GM19035 (cell line): Measurements from ENCODE around the gene SPRYD4.
"Not testable (repeated sequence)": the region's sequence is repeated elsewhere in the genome, so short reads cannot be mapped to it uniquely, and the experiment has no call there.

Experiments
- ATAC-seq: cut with Tn5 transposase; IDR thresholded peaks from one replicate; pipeline ENCODE4 v1.9.1; 2021; ENCODE audit not compliant: unreplicated experiment

Gene SPRYD4

DNA sequence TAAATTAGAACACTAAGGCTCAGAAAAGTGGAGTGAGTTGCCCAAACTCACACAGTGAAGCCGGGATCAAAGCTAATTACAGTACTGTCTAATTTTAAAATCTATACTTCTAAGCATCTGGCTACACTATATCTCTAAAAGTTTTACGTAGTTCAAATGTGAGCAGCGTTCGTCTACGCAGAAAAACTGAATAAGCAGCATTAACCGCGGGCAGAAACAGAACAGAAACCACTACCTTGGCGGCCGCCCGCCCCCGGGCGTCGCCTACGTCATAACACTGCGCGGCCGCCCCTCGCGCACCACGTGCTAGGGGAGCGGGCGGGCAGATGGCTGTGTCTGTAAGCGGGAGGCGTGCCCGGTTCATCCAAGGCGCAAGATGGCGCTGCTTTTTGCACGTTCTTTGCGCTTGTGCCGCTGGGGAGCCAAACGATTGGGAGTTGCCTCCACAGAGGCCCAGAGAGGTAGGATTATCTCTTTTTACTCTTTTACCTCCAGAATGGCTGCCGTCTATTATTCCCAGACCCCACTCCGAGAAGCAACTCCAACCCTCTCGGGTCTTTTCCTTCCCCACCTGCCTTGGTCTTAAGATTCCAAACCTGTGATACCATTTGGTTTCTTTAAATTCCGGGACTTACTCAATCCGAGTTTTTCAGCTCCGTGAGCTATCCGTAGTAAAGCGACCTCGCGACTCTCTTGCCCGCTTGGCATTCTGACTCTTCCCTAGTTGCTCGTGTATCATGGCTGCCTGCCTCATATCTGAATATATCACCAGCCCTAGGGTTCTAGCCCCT lies at the start of gene SPRYD4:
TSS of gene SPRYD4 (plus strand) at position 363 of the 791 bp plus-strand sequence. CDS start at position 377, 14 bp downstream.
- peak; percentile 90 for ATAC-seq

DNA sequence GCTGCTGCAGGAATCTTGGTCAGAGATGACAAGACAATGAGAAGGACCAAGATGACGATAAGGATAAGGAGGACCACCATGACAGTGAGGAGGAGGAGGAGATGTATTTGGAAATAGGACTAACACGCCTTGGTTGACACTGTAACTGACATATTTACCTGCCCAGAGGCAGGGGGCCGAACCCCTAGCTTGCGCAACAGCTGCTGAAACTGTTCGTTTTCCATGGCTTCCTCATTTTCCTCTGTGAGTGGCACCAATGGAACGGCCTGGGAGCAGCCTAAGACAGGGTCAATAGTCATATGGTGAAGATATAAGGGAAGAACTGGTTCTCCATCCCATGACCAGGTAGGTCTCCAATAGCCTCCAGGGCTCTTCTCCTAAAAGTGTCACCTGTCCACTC lies 48.0 kb upstream of the SPRYD4 start:
- no peak for ATAC-seq

DNA sequence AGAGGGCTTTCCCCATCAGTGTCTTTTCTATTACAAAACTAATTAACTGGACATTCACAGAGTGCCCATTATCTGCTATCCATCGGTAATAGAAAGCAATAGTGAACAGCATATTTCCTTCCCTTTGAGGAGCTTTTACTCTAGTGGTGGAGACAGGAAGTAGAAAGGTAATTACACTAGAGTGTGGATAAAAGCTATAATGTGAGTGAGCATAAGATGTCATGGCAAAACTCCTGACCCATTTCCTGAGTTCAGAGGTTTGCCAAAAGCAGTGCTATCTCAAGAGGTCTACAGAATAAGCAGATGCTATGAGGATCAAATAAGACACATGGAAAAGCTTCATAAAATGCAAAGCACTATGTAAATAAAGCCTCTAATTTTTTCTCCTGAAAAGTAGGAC lies 43.2 kb upstream of the SPRYD4 start:
- ATAC-seq, result no peak

DNA sequence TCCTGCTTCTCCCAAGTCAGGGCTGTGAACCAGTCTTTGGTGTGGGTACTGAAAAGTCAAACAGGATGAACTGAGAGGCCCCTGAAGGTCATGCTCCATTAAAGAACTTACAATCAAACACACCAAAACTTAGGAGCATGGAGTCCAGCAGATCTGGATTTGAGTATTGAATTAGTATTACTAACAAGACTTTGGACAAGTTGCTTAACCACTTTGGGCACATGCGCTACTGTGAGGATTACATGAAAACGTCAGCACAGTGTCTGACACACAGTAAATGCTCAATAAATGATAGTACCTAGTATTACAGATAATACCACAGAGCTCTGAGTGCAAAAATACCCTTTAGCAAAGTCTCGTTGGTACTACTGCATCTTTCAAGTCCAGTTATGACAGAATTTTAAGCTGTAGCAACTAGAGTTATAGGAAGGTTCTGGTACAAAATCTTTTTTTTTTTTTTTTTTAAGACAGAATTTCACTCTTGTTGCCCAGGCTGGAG lies 42.4 kb upstream of the SPRYD4 start:
- no peak for ATAC-seq

- no peak for ATAC-seq
Observed at GRCh38 chr12:56431288-56431687, 37.1 kb upstream of the SPRYD4 start.

GRCh38 chr12:56431850-56432249 lies 36.5 kb upstream of the SPRYD4 start:
- ATAC-seq, result no peak

DNA sequence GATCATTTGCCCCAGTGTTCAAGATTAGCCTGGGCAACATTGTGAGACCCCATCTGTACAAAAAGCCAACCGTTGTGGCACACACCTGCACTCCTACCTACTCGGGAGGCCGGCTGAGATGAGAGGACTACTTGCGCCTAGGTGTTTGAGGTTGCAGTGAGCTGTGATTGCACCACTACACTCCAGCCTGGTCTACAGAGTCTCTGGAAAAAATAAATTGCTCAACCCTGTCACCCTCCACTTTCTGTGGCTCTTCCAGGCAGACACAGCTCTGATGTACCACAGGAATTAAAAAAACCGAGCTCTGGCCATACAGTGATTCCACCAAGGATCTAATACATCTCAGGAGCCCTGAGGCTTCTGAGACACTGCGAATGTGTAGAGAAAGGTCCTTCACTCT lies 33.5 kb upstream of the SPRYD4 start:
- ATAC-seq, result no peak

- ATAC-seq, result no peak
Observed at GRCh38 chr12:56437430-56438176, 30.8 kb upstream of the SPRYD4 start.

GRCh38 chr12:56443208-56443607 lies 25.2 kb upstream of the SPRYD4 start:
- ATAC-seq, result not testable (repeated sequence)

GRCh38 chr12:56448860-56449621 lies 19.3 kb upstream of the SPRYD4 start, which contains the start of gene TIMELESS:
Gene TIMELESS, minus strand, starts transcription at chr12:56449426. Its CDS starts 15,256 bp downstream, at chr12:56434170.
- ATAC-seq, result peak; percentile 97

DNA sequence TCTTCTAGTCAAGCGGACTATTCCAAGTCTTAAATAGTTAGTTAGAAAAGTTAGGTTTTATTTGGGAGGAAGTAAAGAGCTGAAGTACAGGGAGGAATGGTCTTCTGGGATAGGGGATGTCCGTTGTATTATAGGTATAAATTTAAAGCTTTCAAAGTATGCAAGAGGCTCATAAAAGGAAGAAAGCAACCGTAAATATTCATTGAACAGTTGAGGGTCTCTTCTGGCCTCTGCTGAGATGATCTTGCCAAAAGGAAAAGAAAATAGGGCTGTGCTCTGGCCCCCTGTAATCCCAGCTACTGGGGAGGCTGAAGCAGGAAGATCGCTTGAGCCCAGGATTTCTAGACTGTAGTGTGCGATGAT lies 18.8 kb upstream of the SPRYD4 start:
- ATAC-seq, result no peak

- no peak for ATAC-seq
Observed at GRCh38 chr12:56450241-56450640, 18.1 kb upstream of the SPRYD4 start.

DNA sequence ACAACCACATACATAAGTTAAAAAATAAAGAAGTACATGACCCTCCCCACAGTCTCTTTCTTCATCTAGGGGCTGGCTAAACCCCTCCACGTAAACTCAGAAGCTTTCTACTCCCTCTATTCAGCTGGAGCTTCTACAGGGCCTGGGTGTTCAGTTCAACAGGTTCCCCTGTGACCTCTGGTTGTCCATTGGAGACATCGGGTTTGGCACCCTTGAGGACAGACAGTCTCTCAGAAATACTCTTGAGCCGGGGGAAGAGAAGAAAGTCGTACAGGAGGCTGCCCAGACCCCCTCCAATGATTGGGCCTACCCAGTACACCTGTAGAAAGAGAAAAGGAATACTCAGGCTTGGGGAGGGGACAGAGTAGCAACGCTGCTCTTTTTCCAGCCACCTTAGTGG lies 17.2 kb upstream of the SPRYD4 start:
- no peak for ATAC-seq

DNA sequence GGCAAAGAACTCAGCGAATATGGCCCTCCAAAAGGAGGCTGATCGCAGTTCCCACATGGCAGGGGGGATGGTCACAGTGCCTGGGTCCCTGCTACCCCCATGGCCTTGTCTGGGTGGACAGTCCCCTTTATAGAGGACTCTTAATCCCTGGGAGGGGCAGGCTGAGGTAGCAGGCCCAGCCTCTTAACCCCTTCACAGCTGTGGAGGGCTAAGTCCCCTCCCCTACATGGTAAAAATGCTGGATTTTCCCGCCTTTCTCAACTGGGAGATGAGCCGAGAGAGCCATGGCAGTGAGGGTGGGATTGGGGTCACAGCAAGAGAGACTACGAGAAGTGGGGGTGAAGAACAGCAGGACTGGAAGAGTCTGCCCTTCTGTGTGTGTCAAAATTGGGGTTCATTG lies 13.8 kb upstream of the SPRYD4 start, which contains the start of gene MIP:
TSS of gene MIP (minus strand) at position 101 of the 400 bp plus-strand sequence. CDS start at position 57, 44 bp downstream.
- ATAC-seq, result no peak

- ATAC-seq, result no peak
Observed at GRCh38 chr12:56457817-56458216, 10.6 kb upstream of the SPRYD4 start.

DNA sequence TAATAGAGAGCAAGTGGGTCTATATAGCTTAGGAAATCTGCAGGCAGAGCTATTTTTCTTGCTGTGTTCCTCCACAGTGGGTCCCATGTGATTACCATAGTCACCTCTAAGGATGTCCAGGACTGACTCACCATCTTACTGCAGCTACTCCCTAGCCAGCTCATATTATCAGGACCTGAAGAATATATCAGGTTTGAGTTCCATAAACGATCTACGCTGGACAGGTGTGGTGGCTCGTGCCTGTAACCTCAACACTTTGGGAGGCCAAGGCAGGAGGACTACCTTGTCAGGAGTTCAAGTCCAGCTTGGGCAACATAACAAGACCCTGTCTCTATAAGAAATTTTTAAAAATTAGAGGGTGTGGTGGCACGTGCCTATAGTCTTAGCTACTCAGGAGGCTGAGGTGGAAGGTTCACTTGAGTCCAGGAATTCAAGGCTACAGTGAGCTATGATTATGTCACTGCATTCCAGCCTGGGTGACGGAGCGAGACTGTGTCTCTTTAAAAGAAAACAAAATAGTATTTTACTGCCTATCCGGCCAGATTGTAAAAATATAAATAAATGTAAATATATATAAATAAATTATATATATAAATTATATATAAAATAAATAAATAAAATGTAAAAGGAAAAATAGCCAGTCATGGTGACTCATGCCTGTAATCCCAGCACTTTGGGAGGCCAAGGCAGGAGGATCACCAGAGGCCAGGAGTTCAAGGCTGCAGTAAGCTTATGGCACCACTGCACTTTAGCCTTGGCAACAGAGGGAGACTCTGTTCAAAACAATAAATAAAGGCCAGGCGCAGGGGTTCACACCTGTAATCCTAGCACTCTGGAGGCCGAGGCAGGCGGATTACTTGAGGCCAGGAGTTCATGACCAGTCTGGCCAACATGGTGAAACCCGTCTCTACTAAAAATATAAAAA lies 6.9 kb upstream of the SPRYD4 start:
- ATAC-seq, result no peak

DNA sequence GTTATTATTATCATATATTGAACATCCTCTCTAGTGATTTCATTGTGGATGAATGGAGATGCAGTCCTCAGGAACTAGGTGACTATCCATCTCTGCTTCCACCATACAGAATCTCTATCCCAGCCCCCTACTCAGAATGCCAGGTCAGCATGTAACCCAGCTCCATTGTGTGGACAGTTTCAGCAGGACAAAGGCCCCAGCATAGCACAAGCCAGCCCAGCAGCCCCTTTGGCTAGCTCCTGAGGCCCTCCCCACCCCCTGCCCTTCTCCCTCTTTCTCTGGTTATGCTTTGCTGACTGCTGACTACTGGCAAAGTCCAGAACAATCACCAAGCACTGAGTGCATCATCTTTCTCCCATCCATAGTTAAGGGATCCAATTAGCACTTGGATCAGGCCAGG lies 5.8 kb upstream of the SPRYD4 start:
- ATAC-seq, result no peak

GRCh38 chr12:56469007-56469930 lies 891 bp downstream of the SPRYD4 start:
- no peak for ATAC-seq

DNA sequence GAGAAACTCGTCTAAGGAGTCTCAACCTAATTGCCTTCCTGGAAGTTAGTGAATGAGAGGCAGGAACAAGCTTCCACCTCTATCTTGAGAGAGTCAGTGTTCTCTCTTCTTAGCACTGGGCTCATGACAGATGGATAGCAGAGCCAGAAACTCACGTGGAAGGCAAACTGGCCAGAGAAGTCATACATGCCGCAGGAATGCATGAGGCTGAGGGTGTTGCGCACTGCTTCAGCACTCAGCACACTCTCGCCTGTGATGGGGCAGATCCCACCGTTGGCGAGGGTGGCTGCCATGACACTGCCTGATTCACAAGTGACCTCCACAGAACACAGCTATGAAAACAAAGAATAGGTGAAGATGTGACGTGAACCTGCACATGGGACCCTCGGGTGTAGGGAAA lies 6.0 kb downstream of the SPRYD4 start:
- no peak for ATAC-seq
